Measurements from ENCODE around the gene FBXO45.
"Not testable (repeated sequence)": the region's sequence is repeated elsewhere in the genome, so short reads cannot be mapped to it uniquely, and the experiment has no call there.

The FBXO45 gene

GRCh38 chr3:196585044-196585757 is 16.7 kb downstream of the FBXO45 start:
- H3K27me3 ChIP-seq: no peaks in the 10 kb centered on the region
- no peak for DNase-seq
- H3K9me3 ChIP-seq: no peaks in the 10 kb centered on the region
- no peaks in the 10 kb centered on the region for H3K4me1 ChIP-seq
- no peak overlapping the region for H3K27ac ChIP-seq
- no peak for TF ChIP-seq CTCF (IDR thresholded peaks at IDR 0.05)
- H3K36me3 ChIP-seq: peaks cover 5 to 38% (median 14%) of the 10 kb centered on the region in 3 donors
- no peak overlapping the region for H3K4me3 ChIP-seq
- intact Hi-C loops (cut with DNase I; ENCODE audit: low total_unique reads): no loop called here

- no peak for TF ChIP-seq CTCF (IDR thresholded peaks at IDR 0.05)
- intact Hi-C loops (cut with DNase I; ENCODE audit: low total_unique reads): no loop called here
- peaks cover 0 to 18% (median 0%) of the 10 kb centered on the region in 3 donors for H3K36me3 ChIP-seq
- H3K27ac ChIP-seq: no peak overlapping the region
- peaks cover 0 to 4% of the 10 kb centered on the region in 2 donors for H3K27me3 ChIP-seq
- no peak overlapping the region for H3K4me3 ChIP-seq
- no peak for DNase-seq
- H3K4me1 ChIP-seq: no peaks in the 10 kb centered on the region
- no peaks in the 10 kb centered on the region for H3K9me3 ChIP-seq
Measured at GRCh38 chr3:196590279-196590678, 21.8 kb downstream of the FBXO45 start.

- Histone ChIP-seq H3K27ac (no peak overlapping the region), H3K4me1 (no peaks in the 10 kb centered on the region), H3K36me3 (no peaks in the 10 kb centered on the region), H3K4me3 (no peak overlapping the region), H3K9me3 (no peaks in the 10 kb centered on the region), H3K27me3 (peaks cover 0 to 16% of the 10 kb centered on the region in 2 donors)
- intact Hi-C loops (cut with DNase I; ENCODE audit: low total_unique reads): no loop called here
- TF ChIP-seq CTCF (IDR thresholded peaks at IDR 0.05): no peak
- no peak for DNase-seq
Measured at GRCh38 chr3:196596355-196596754, 27.9 kb downstream of the FBXO45 start.

GRCh38 chr3:196597971-196598733 is 29.7 kb downstream of the FBXO45 start:
- H3K4me3 ChIP-seq; intact Hi-C loops (cut with DNase I; ENCODE audit: low total_unique reads): not testable (repeated sequence)

GRCh38 chr3:196599734-196600128 is 31.3 kb downstream of the FBXO45 start:
- Histone ChIP-seq H3K4me1 (no peaks in the 10 kb centered on the region), H3K9me3 (no peaks in the 10 kb centered on the region), H3K4me3 (no peak overlapping the region), H3K36me3 (no peaks in the 10 kb centered on the region), H3K27me3 (peaks cover 0 to 16% of the 10 kb centered on the region in 2 donors), H3K27ac (no peak overlapping the region)
- intact Hi-C loops (cut with DNase I; ENCODE audit: low total_unique reads): loop anchor here (5.0 kb wide), 1 partner anchor 83 kb away; no protein-coding TSS in a partner anchor
- TF ChIP-seq CTCF (IDR thresholded peaks at IDR 0.05): no peak
- no peak for DNase-seq

More at GRCh38 chr3:196597971-196598733, 29.7 kb downstream of the FBXO45 start:
- H3K9me3 ChIP-seq, H3K27ac ChIP-seq, H3K36me3 ChIP-seq, H3K4me1 ChIP-seq, DNase-seq: not testable (repeated sequence)
- peaks cover 0 to 15% of the 10 kb centered on the region in 2 donors for H3K27me3 ChIP-seq

- intact Hi-C loops (cut with DNase I; ENCODE audit: low total_unique reads): loop anchor here (5.0 kb wide), 1 partner anchor 82 kb away; no protein-coding TSS in a partner anchor
- no peaks in the 10 kb centered on the region for H3K9me3 ChIP-seq
- H3K4me3 ChIP-seq: no peak overlapping the region
- peaks cover 0 to 16% of the 10 kb centered on the region in 2 donors for H3K27me3 ChIP-seq
- H3K27ac ChIP-seq: no peak overlapping the region
- DNase-seq: no peak
- no peak for TF ChIP-seq CTCF (IDR thresholded peaks at IDR 0.05)
- H3K36me3 ChIP-seq: no peaks in the 10 kb centered on the region
- H3K4me1 ChIP-seq: no peaks in the 10 kb centered on the region
Measured at GRCh38 chr3:196600359-196600758, 31.9 kb downstream of the FBXO45 start.

Data from tibial artery (tissue), 4 donors.